Lower lobe of right lung (tissue), 2 donors: ENCODE results near the gene FBXO2. TPM values are rescaled to one million over a fixed set of nuclear protein-coding genes. Genes with fewer than 3 reads are reported as not detected.
A peak's percentile ranks its signal among the peaks of the same experiment; 100 is the strongest.
"Not testable (repeated sequence)": the region's sequence is repeated elsewhere in the genome, so short reads cannot be mapped to it uniquely, and the experiment has no call there.

Experiments used
- ATAC-seq, 2 donors: fragments of 200-7000 bp; cut with Tn5 transposase; one replicate each; pipeline ENCODE4 v1.9.1; 2020 to 2022; ENCODE audit warnings: mild to moderate bottlenecking in 2 of 2, moderate library complexity in 2 of 2
- DNase-seq: peaks from one replicate; pipeline ENCODE4 v3.0.0-alpha.2; 2020
- H3K27ac ChIP-seq: fragments of 200-600 bp; one replicate; pipeline ENCODE4 v1.8.0; 2022
- H3K27me3 ChIP-seq: fragments of 200-600 bp; one replicate; pipeline ENCODE4 v1.8.0; 2022; ENCODE audit warnings: low read depth
- H3K36me3 ChIP-seq: fragments of 200-600 bp; one replicate; pipeline ENCODE4 v1.8.0; 2022; ENCODE audit warnings: mild to moderate bottlenecking
- H3K4me1 ChIP-seq: fragments of 200-600 bp; one replicate; pipeline ENCODE4 v1.8.0; 2022
- H3K4me3 ChIP-seq: fragments of 200-600 bp; one replicate; pipeline ENCODE4 v1.8.0; 2022; ENCODE audit warnings: mild to moderate bottlenecking
- H3K9me3 ChIP-seq: fragments of 200-600 bp; one replicate; pipeline ENCODE4 v1.8.0; 2022
- intact Hi-C: fragments of 100-400 bp; cut with DNase I; formaldehyde crosslinking; loops from one replicate; pipeline ENCODE4 v1.11.0; 2022
- total RNA-seq: library from RNA; stranded (reverse); fragmentation: NEBNext Ultra II Directional; extraction: Animal tissue kit (Norgen Biotek cat#: 25700); gene quantifications from one replicate; pipeline ENCODE4 v1.2.1, GENCODE V29; 2021
- TF ChIP-seq, protein P1 (sequence below): fragments of 200-600 bp; IDR thresholded peaks from one replicate; pipeline ENCODE4 v1.8.0; 2022; ENCODE audit warnings: antibody characterized with exemption, mild to moderate bottlenecking
- donor health status: DM: no; HTN: yes; CAD: no; lungs with severe emphysema.

FBXO2 gene
- total RNA-seq, 1 donor from 2014 or later, result 13.4 TPM

GRCh38 chr1:11642418-11643017 is 11.7 kb downstream of the FBXO2 start:
- ATAC-seq, result peak; percentile 82 to 83
- DNase-seq, result not testable (repeated sequence)

DNA sequence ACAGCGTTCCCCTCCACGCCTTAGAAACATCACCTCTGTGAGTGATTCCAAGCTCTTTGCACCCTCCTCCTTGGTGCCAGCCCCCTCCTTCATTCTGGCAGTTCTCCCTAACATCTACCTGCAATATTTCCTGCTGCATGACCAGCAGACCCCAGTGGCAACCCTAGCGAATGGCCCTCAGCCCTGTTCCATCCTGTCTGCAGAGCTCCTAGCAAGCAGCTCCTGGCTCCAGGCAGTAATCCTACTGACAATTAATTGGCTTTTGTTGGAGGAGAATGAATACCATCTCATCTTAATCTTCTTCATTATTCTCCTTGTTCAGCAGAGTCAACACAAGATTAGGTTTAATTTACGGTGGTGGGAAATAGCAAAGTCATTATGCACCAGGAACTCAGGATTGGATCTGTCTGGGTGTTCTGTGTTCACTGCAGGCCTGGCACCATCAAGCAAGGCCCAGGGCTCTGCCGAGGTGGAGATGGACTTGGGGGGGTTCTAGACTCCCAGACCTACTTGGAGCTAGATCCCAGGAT is 12.4 kb downstream of the FBXO2 start:
- Histone ChIP-seq H3K36me3 (no peaks in the 10 kb centered on the region), H3K27ac (no peak overlapping the region), H3K4me1 (no peaks in the 10 kb centered on the region), H3K9me3 (no peaks in the 10 kb centered on the region), H3K27me3 (peaks cover 12% of the 10 kb centered on the region), H3K4me3 (no peak overlapping the region)
- ATAC-seq, result no peak
- no peak for DNase-seq
- intact Hi-C loops, result loop anchor here (10.0 kb wide), 1 partner anchor 397 kb away; no protein-coding TSS in a partner anchor
- TF ChIP-seq, protein P1, sequence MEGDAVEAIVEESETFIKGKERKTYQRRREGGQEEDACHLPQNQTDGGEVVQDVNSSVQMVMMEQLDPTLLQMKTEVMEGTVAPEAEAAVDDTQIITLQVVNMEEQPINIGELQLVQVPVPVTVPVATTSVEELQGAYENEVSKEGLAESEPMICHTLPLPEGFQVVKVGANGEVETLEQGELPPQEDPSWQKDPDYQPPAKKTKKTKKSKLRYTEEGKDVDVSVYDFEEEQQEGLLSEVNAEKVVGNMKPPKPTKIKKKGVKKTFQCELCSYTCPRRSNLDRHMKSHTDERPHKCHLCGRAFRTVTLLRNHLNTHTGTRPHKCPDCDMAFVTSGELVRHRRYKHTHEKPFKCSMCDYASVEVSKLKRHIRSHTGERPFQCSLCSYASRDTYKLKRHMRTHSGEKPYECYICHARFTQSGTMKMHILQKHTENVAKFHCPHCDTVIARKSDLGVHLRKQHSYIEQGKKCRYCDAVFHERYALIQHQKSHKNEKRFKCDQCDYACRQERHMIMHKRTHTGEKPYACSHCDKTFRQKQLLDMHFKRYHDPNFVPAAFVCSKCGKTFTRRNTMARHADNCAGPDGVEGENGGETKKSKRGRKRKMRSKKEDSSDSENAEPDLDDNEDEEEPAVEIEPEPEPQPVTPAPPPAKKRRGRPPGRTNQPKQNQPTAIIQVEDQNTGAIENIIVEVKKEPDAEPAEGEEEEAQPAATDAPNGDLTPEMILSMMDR, result no peak

More at GRCh38 chr1:11642418-11643017, 11.7 kb downstream of the FBXO2 start:
- H3K27ac ChIP-seq, H3K4me3 ChIP-seq, H3K36me3 ChIP-seq, H3K4me1 ChIP-seq, H3K9me3 ChIP-seq: not testable (repeated sequence)
- intact Hi-C loops, result loop anchor here (10.0 kb wide), 1 partner anchor 398 kb away; no protein-coding TSS in a partner anchor
- TF ChIP-seq, protein P1, result peak; percentile 92
- peaks cover 11% of the 10 kb centered on the region for H3K27me3 ChIP-seq

DNA sequence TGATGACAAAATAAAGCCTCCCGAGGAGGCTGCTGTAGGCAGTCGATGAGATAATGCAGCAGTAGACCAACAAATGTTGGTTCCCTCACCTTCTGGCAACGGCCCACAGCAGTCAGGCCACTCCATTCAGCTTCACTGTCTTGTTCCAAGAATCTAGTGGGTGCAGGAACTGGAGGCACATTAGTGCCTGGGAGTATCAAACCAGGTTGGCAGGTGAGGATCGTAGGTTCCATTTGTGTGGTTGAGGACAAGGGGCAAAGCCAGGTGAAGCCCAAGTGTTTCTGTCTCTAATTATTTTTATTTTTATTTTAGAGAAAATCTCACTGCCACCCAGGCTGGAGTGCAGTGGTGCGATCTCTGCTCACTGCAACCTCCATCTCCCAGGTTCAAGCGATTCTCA is 13.3 kb downstream of the FBXO2 start:
- TF ChIP-seq, protein P1, result no peak
- Histone ChIP-seq H3K4me1 (no peaks in the 10 kb centered on the region), H3K36me3 (no peaks in the 10 kb centered on the region), H3K4me3 (no peak overlapping the region), H3K27ac (no peak overlapping the region), H3K9me3 (no peaks in the 10 kb centered on the region), H3K27me3 (peaks cover 20% of the 10 kb centered on the region)
- intact Hi-C loops, result loop anchor here (10.0 kb wide), 1 partner anchor 396 kb away; no protein-coding TSS in a partner anchor
- ATAC-seq (no peak), DNase-seq (no peak)

GRCh38 chr1:11640101-11640500 is 14.1 kb downstream of the FBXO2 start:
- TF ChIP-seq, protein P1, result no peak
- ATAC-seq (no peak), DNase-seq (no peak)
- H3K27ac ChIP-seq, result no peak overlapping the region
- no peaks in the 10 kb centered on the region for H3K4me1 ChIP-seq
- H3K27me3 ChIP-seq, result peaks cover 20% of the 10 kb centered on the region
- no peaks in the 10 kb centered on the region for H3K9me3 ChIP-seq
- intact Hi-C loops, result loop anchor here (10.0 kb wide), 1 partner anchor 395 kb away; no protein-coding TSS in a partner anchor
- no peaks in the 10 kb centered on the region for H3K36me3 ChIP-seq
- H3K4me3 ChIP-seq, result no peak overlapping the region

DNA sequence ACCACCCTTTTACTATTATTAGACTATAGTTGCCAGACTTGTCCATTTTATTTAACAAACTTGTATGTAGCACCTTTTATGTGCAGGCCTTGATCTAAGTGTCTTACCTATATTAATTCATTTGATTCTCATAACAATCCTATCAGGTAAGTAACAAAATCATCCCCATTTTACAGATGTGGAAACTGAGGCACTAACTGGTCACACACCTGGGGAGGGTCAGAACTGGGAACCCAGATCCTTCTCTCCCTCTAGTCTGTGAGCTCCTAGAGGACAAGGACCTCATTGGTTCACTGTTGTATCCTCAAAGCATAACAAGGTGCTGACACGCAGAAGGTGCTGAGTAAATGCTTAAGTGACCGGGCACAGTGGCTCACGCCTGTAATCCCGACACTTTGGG is 14.9 kb downstream of the FBXO2 start:
- intact Hi-C loops, result no loop called here
- no peak for ATAC-seq
- Histone ChIP-seq H3K4me1 (no peaks in the 10 kb centered on the region), H3K27me3 (peaks cover 20% of the 10 kb centered on the region), H3K9me3 (no peaks in the 10 kb centered on the region), H3K36me3 (no peaks in the 10 kb centered on the region), H3K4me3 (no peak overlapping the region), H3K27ac (no peak overlapping the region)
- no peak for DNase-seq
- TF ChIP-seq, protein P1, result no peak
